ENCODE results near the gene SPEN. TPM values are rescaled to one million over a fixed set of nuclear protein-coding genes. Genes with fewer than 3 reads are reported as not detected.

Gene SPEN
- total and polyA plus RNA-seq, 5 donors from 2014 or later: 7.4 to 92.4 (median 8.0) TPM

GRCh38 chr1:15867288-15867687 lies 19.8 kb downstream of the SPEN start:
- no peaks in the 10 kb centered on the region for H3K9me3 Mint-ChIP-seq
- H3K27me3 Mint-ChIP-seq: no peaks in the 10 kb centered on the region
- peaks cover 21 to 77% (median 44%) of the 10 kb centered on the region in 4 donors for H3K4me1 Mint-ChIP-seq
- peak overlapping the region in 2 of 4 donors; percentile 10 to 47 for H3K4me3 Mint-ChIP-seq
- peak overlapping the region; percentile 0 for H3K4me3 ChIP-seq (ENCODE audit: low read depth, low read length)
- ATAC-seq (ENCODE audit: low read depth in 2 of 2) (no peak), DNase-seq (no peak)
- H3K4me1 ChIP-seq (ENCODE audit: control insufficient read depth, insufficient read depth, low read length, poor library complexity, severe bottlenecking): peaks cover 36% of the 10 kb centered on the region
- H3K36me3 Mint-ChIP-seq: peaks cover 4% of the 10 kb centered on the region
- H3K27me3 ChIP-seq (ENCODE audit: control insufficient read depth, insufficient read depth, low read length): no peaks in the 10 kb centered on the region
- H3K27ac ChIP-seq (ENCODE audit: insufficient read depth, low read length, poor library complexity, severe bottlenecking): no peak overlapping the region
- H3K9me3 ChIP-seq (ENCODE audit: control insufficient read depth in 2 of 2, low read length in 2 of 2): no peaks in the 10 kb centered on the region
- H3K27ac Mint-ChIP-seq: peak overlapping the region in 1 of 3 donors; percentile 54
- no peaks in the 10 kb centered on the region for H3K36me3 ChIP-seq (ENCODE audit: control insufficient read depth, insufficient read depth, low read length)

- peaks cover 25 to 79% (median 54%) of the 10 kb centered on the region in 4 donors for H3K4me1 Mint-ChIP-seq
- peaks cover 24% of the 10 kb centered on the region for H3K36me3 Mint-ChIP-seq
- Histone ChIP-seq H3K27ac (ENCODE audit: insufficient read depth, low read length, poor library complexity, severe bottlenecking) (no peak overlapping the region), H3K4me1 (ENCODE audit: control insufficient read depth, insufficient read depth, low read length, poor library complexity, severe bottlenecking) (peaks cover 31% of the 10 kb centered on the region), H3K9me3 (ENCODE audit: control insufficient read depth in 2 of 2, low read length in 2 of 2) (no peaks in the 10 kb centered on the region), H3K27me3 (ENCODE audit: control insufficient read depth, insufficient read depth, low read length) (no peaks in the 10 kb centered on the region), H3K4me3 (ENCODE audit: low read depth, low read length) (no peak overlapping the region), H3K36me3 (ENCODE audit: control insufficient read depth, insufficient read depth, low read length) (peaks cover 17% of the 10 kb centered on the region)
- DNase-seq: no peak
- no peak for ATAC-seq (ENCODE audit: low read depth in 2 of 2)
- no peaks in the 10 kb centered on the region for H3K27me3 Mint-ChIP-seq
- peak overlapping the region in 1 of 3 donors; percentile 65 for H3K27ac Mint-ChIP-seq
- no peaks in the 10 kb centered on the region for H3K9me3 Mint-ChIP-seq
- no peak overlapping the region for H3K4me3 Mint-ChIP-seq
Observed at GRCh38 chr1:15869413-15869812, 21.9 kb downstream of the SPEN start.

GRCh38 chr1:15870421-15870820 lies 22.9 kb downstream of the SPEN start:
- DNase-seq (no peak), ATAC-seq (ENCODE audit: low read depth in 2 of 2) (no peak)
- peaks cover 31% of the 10 kb centered on the region for H3K4me1 ChIP-seq (ENCODE audit: control insufficient read depth, insufficient read depth, low read length, poor library complexity, severe bottlenecking)
- no peak overlapping the region for H3K4me3 ChIP-seq (ENCODE audit: low read depth, low read length)
- no peaks in the 10 kb centered on the region for H3K27me3 ChIP-seq (ENCODE audit: control insufficient read depth, insufficient read depth, low read length)
- Mint-ChIP-seq H3K36me3 (peaks cover 28% of the 10 kb centered on the region), H3K27me3 (no peaks in the 10 kb centered on the region), H3K4me1 (peaks cover 29 to 80% (median 60%) of the 10 kb centered on the region in 4 donors), H3K9me3 (no peaks in the 10 kb centered on the region), H3K4me3 (peak overlapping the region in 2 of 4 donors; percentile 22 to 31), H3K27ac (peak overlapping the region; percentile 47 to 70 (median 61))
- H3K27ac ChIP-seq (ENCODE audit: insufficient read depth, low read length, poor library complexity, severe bottlenecking): no peak overlapping the region
- peaks cover 21% of the 10 kb centered on the region for H3K36me3 ChIP-seq (ENCODE audit: control insufficient read depth, insufficient read depth, low read length)
- H3K9me3 ChIP-seq (ENCODE audit: control insufficient read depth in 2 of 2, low read length in 2 of 2): no peaks in the 10 kb centered on the region

- no peaks in the 10 kb centered on the region for H3K27me3 Mint-ChIP-seq
- Histone ChIP-seq H3K4me3 (ENCODE audit: low read depth, low read length) (no peak overlapping the region), H3K9me3 (ENCODE audit: control insufficient read depth in 2 of 2, low read length in 2 of 2) (no peaks in the 10 kb centered on the region), H3K27me3 (ENCODE audit: control insufficient read depth, insufficient read depth, low read length) (no peaks in the 10 kb centered on the region), H3K36me3 (ENCODE audit: control insufficient read depth, insufficient read depth, low read length) (peaks cover 36% of the 10 kb centered on the region), H3K27ac (ENCODE audit: insufficient read depth, low read length, poor library complexity, severe bottlenecking) (no peak overlapping the region), H3K4me1 (ENCODE audit: control insufficient read depth, insufficient read depth, low read length, poor library complexity, severe bottlenecking) (peaks cover 16% of the 10 kb centered on the region)
- peak overlapping the region in 2 of 3 donors; percentile 71 to 76 for H3K27ac Mint-ChIP-seq
- DNase-seq (no peak), ATAC-seq (ENCODE audit: low read depth in 2 of 2) (no peak)
- no peaks in the 10 kb centered on the region for H3K9me3 Mint-ChIP-seq
- peaks cover 32% of the 10 kb centered on the region for H3K36me3 Mint-ChIP-seq
- peaks cover 29 to 78% (median 57%) of the 10 kb centered on the region in 4 donors for H3K4me1 Mint-ChIP-seq
- H3K4me3 Mint-ChIP-seq: no peak overlapping the region
Observed at GRCh38 chr1:15874471-15874870, 27.0 kb downstream of the SPEN start.

- Mint-ChIP-seq H3K27me3 (no peaks in the 10 kb centered on the region), H3K4me1 (peaks cover 26 to 73% (median 60%) of the 10 kb centered on the region in 4 donors), H3K9me3 (no peaks in the 10 kb centered on the region), H3K4me3 (no peak overlapping the region), H3K36me3 (peaks cover 36% of the 10 kb centered on the region), H3K27ac (no peak overlapping the region)
- DNase-seq (no peak), ATAC-seq (ENCODE audit: low read depth in 2 of 2) (no peak)
- Histone ChIP-seq H3K4me1 (ENCODE audit: control insufficient read depth, insufficient read depth, low read length, poor library complexity, severe bottlenecking) (peaks cover 8% of the 10 kb centered on the region), H3K36me3 (ENCODE audit: control insufficient read depth, insufficient read depth, low read length) (peaks cover 36% of the 10 kb centered on the region), H3K27ac (ENCODE audit: insufficient read depth, low read length, poor library complexity, severe bottlenecking) (no peak overlapping the region), H3K27me3 (ENCODE audit: control insufficient read depth, insufficient read depth, low read length) (no peaks in the 10 kb centered on the region), H3K9me3 (ENCODE audit: control insufficient read depth in 2 of 2, low read length in 2 of 2) (no peaks in the 10 kb centered on the region), H3K4me3 (ENCODE audit: low read depth, low read length) (no peak overlapping the region)
Observed at GRCh38 chr1:15876357-15877055, 29.0 kb downstream of the SPEN start.

- Mint-ChIP-seq H3K4me3 (no peak overlapping the region), H3K27me3 (no peaks in the 10 kb centered on the region), H3K9me3 (no peaks in the 10 kb centered on the region), H3K4me1 (peaks cover 30 to 82% (median 69%) of the 10 kb centered on the region in 4 donors), H3K36me3 (peaks cover 9% of the 10 kb centered on the region), H3K27ac (peak overlapping the region in 1 of 3 donors; percentile 64)
- ATAC-seq (ENCODE audit: low read depth in 2 of 2) (no peak), DNase-seq (no peak)
- no peak overlapping the region for H3K4me3 ChIP-seq (ENCODE audit: low read depth, low read length)
- H3K27ac ChIP-seq (ENCODE audit: insufficient read depth, low read length, poor library complexity, severe bottlenecking): no peak overlapping the region
- peaks cover 7% of the 10 kb centered on the region for H3K36me3 ChIP-seq (ENCODE audit: control insufficient read depth, insufficient read depth, low read length)
- peaks cover 34% of the 10 kb centered on the region for H3K4me1 ChIP-seq (ENCODE audit: control insufficient read depth, insufficient read depth, low read length, poor library complexity, severe bottlenecking)
- H3K9me3 ChIP-seq (ENCODE audit: control insufficient read depth in 2 of 2, low read length in 2 of 2): no peaks in the 10 kb centered on the region
- no peaks in the 10 kb centered on the region for H3K27me3 ChIP-seq (ENCODE audit: control insufficient read depth, insufficient read depth, low read length)
Observed at GRCh38 chr1:15881961-15882360, 34.5 kb downstream of the SPEN start.

- no peak for DNase-seq
- no peaks in the 10 kb centered on the region for H3K27me3 ChIP-seq (ENCODE audit: control insufficient read depth, insufficient read depth, low read length)
- H3K27ac ChIP-seq (ENCODE audit: insufficient read depth, low read length, poor library complexity, severe bottlenecking): no peak overlapping the region
- no peak for ATAC-seq (ENCODE audit: low read depth in 2 of 2)
- Mint-ChIP-seq H3K36me3 (peaks cover 9% of the 10 kb centered on the region), H3K9me3 (no peaks in the 10 kb centered on the region), H3K4me1 (peaks cover 30 to 79% (median 67%) of the 10 kb centered on the region in 4 donors), H3K27me3 (no peaks in the 10 kb centered on the region), H3K4me3 (peak overlapping the region in 1 of 4 donors; percentile 13), H3K27ac (peak overlapping the region in 1 of 3 donors; percentile 47)
- peaks cover 35% of the 10 kb centered on the region for H3K4me1 ChIP-seq (ENCODE audit: control insufficient read depth, insufficient read depth, low read length, poor library complexity, severe bottlenecking)
- no peaks in the 10 kb centered on the region for H3K9me3 ChIP-seq (ENCODE audit: control insufficient read depth in 2 of 2, low read length in 2 of 2)
- no peak overlapping the region for H3K4me3 ChIP-seq (ENCODE audit: low read depth, low read length)
- peaks cover 3% of the 10 kb centered on the region for H3K36me3 ChIP-seq (ENCODE audit: control insufficient read depth, insufficient read depth, low read length)
Observed at GRCh38 chr1:15882665-15883064, 35.2 kb downstream of the SPEN start.

- no peaks in the 10 kb centered on the region for H3K27me3 ChIP-seq (ENCODE audit: control insufficient read depth, insufficient read depth, low read length)
- no peak for ATAC-seq (ENCODE audit: low read depth in 2 of 2)
- H3K27ac ChIP-seq (ENCODE audit: insufficient read depth, low read length, poor library complexity, severe bottlenecking): peak overlapping the region; percentile 37
- peaks cover 30 to 75% (median 64%) of the 10 kb centered on the region in 4 donors for H3K4me1 Mint-ChIP-seq
- H3K9me3 Mint-ChIP-seq: no peaks in the 10 kb centered on the region
- H3K4me1 ChIP-seq (ENCODE audit: control insufficient read depth, insufficient read depth, low read length, poor library complexity, severe bottlenecking): peaks cover 35% of the 10 kb centered on the region
- H3K27ac Mint-ChIP-seq: peak overlapping the region in 2 of 3 donors; percentile 47 to 59
- H3K36me3 Mint-ChIP-seq: peaks cover 9% of the 10 kb centered on the region
- H3K36me3 ChIP-seq (ENCODE audit: control insufficient read depth, insufficient read depth, low read length): peaks cover 3% of the 10 kb centered on the region
- no peak overlapping the region for H3K4me3 ChIP-seq (ENCODE audit: low read depth, low read length)
- no peaks in the 10 kb centered on the region for H3K9me3 ChIP-seq (ENCODE audit: control insufficient read depth in 2 of 2, low read length in 2 of 2)
- H3K27me3 Mint-ChIP-seq: no peaks in the 10 kb centered on the region
- H3K4me3 Mint-ChIP-seq: peak overlapping the region in 3 of 4 donors; percentile 1 to 32 (median 10)
- no peak for DNase-seq
Observed at GRCh38 chr1:15883326-15883725, 35.8 kb downstream of the SPEN start.
